Right cardiac atrium (tissue), 5 donors: ENCODE results near the gene ATP1A1. TPM values are rescaled to one million over a fixed set of nuclear protein-coding genes. Genes with fewer than 3 reads are reported as not detected.

Experiments
- ATAC-seq, 2 donors: fragments of 200-7000 bp; cut with Tn5 transposase; one replicate each; pipeline versions ENCODE4 v1.8.0 to v1.9.1; 2020; ENCODE audit warnings: moderate library complexity in 2 of 2, mild to moderate bottlenecking in 1 of 2
- DNase-seq, 3 donors: peaks; one replicate each; pipeline ENCODE4 v3.0.0-alpha.2; 2020
- H3K27ac ChIP-seq: one replicate; pipeline ENCODE4 v1.5.1; 2013; ENCODE audit warnings: mild to moderate bottlenecking, low read length, control low read depth, moderate library complexity
- H3K27me3 ChIP-seq: one replicate; pipeline ENCODE4 v1.6.1; 2013; ENCODE audit not compliant: control insufficient read depth, insufficient read depth
- H3K4me1 ChIP-seq: one replicate; pipeline ENCODE4 v1.6.1; 2013; ENCODE audit warnings: low read length; ENCODE audit not compliant: control insufficient read depth, insufficient read depth
- H3K4me3 ChIP-seq: one replicate; pipeline ENCODE4 v1.5.1; 2013; ENCODE audit warnings: low read length, control low read depth
- H3K9me3 ChIP-seq: one replicate; pipeline ENCODE4 v1.6.1; 2013; ENCODE audit warnings: low read length; ENCODE audit not compliant: control insufficient read depth
- WGBS: extraction: QIAGEN DNeasy Blood & Tissue Kit; methylation state at CpG from one replicate; pipeline ENCODE4 v1.1.7; 2013; 5-methylcytosine and 5-hydroxymethylcytosine counted together
- intact Hi-C, 4 donors: fragments of 100-400 bp; cut with DNase I; formaldehyde crosslinking; loops; one replicate each; pipeline versions ENCODE4 v1.11.0 to v1.14.0; 2022 to 2023
- long read RNA-seq, 4 donors: library from polyadenylated mRNA; unstranded; transcript quantifications; one replicate each; pipeline ENCODE4 v2.0.0, GENCODE V29; 2020 to 2021
- polyA plus RNA-seq: library from polyadenylated mRNA; stranded (reverse); fragments of 200-250 nt; gene quantifications from one replicate; pipeline ENCODE4 v1.2.3, GENCODE V29; 2013
- total RNA-seq, 4 donors: library from RNA; stranded (reverse); fragmentation: NEBNext Ultra II Directional; extraction: Animal tissue kit (Norgen Biotek cat#: 25700); gene quantifications; one replicate each; pipeline ENCODE4 v1.2.1, GENCODE V29; 2021
- donor health status: healthy with polysubstance abuse.
- donor health status: DM: no; HTN: yes; CAD: no.
- donor health status: DM: no; HTN: no; CAD: no.
- donor health status: DM: no; HTN: yes; CAD: no; lungs with severe emphysema.
- donor health status: DM: yes; HTN: yes; CAD: no.

Gene ATP1A1
- total RNA-seq (100 to 1,000 TPM; 166 to 326 (median 226) TPM), polyA plus RNA-seq (155 TPM)
- long read RNA-seq, donor 1, transcript ATP1A1-201 (23 exons, 3,654 nt): major isoform, 114 of 176 reads
- long read RNA-seq, donor 1, partial matches to known transcripts: 51 of 176 reads
- long read RNA-seq, donor 1, other reads (novel, unspliced or antisense): 9 of 176 reads
- long read RNA-seq, donor 2, transcript ATP1A1-201 (23 exons, 3,654 nt): major isoform, 87 of 110 reads
- long read RNA-seq, donor 2, partial matches to known transcripts: 16 of 110 reads
- long read RNA-seq, donor 2, other reads (novel, unspliced or antisense): 7 of 110 reads
- long read RNA-seq, donor 3, transcript ATP1A1-201 (23 exons, 3,654 nt): major isoform, 326 of 438 reads
- long read RNA-seq, donor 3, partial matches to known transcripts: 91 of 438 reads
- long read RNA-seq, donor 3, other reads (novel, unspliced or antisense): 17 of 438 reads
- long read RNA-seq, donor 4, transcript ATP1A1-201 (23 exons, 3,654 nt): major isoform, 59 of 70 reads
- long read RNA-seq, donor 4, partial matches to known transcripts: 8 of 70 reads
- long read RNA-seq, donor 4, other reads (novel, unspliced or antisense): 2 of 70 reads

- H3K4me3 ChIP-seq: peak within 1 kb of the TSS; percentile 94
- intact Hi-C loops: loop anchor here in 2 of 4 donors (10.0 kb wide), 2 partner anchors 208 to 218 kb away; no protein-coding TSS in a partner anchor
- H3K9me3 ChIP-seq: no peaks in the 10 kb centered on the region
- DNase-seq (peak; percentile 98 to 99 (median 99)), ATAC-seq (peak; percentile 84 to 89)
- under 1% methylated on average over 78 of the region's 78 CpGs for WGBS
- H3K4me1 ChIP-seq: peaks cover 6% of the 10 kb centered on the region
- H3K27ac ChIP-seq: peak within 1 kb of the TSS; percentile 98
- no peaks in the 10 kb centered on the region for H3K27me3 ChIP-seq
Observed at GRCh38 chr1:116372651-116373430, at the start of gene ATP1A1. ATP1A1 (plus strand) TSS chr1:116373244; CDS start chr1:116373512, 268 bp downstream.

GRCh38 chr1:116323491-116323890, 49.6 kb upstream of the ATP1A1 start:
- peaks cover 3% of the 10 kb centered on the region for H3K4me1 ChIP-seq
- no peaks in the 10 kb centered on the region for H3K9me3 ChIP-seq
- no peak overlapping the region for H3K27ac ChIP-seq
- intact Hi-C loops: no loop called here
- ATAC-seq: no peak
- no peaks in the 10 kb centered on the region for H3K27me3 ChIP-seq
- 68% methylated on average over 2 of the region's 2 CpGs for WGBS
- DNase-seq: no peak
- no peak overlapping the region for H3K4me3 ChIP-seq

- no peak for DNase-seq
- no peak for ATAC-seq
- H3K9me3 ChIP-seq: no peaks in the 10 kb centered on the region
- 84% methylated on average over 3 of the region's 3 CpGs for WGBS
- peaks cover 3% of the 10 kb centered on the region for H3K4me1 ChIP-seq
- no peak overlapping the region for H3K27ac ChIP-seq
- no peak overlapping the region for H3K4me3 ChIP-seq
- no peaks in the 10 kb centered on the region for H3K27me3 ChIP-seq
- intact Hi-C loops: no loop called here
Observed at GRCh38 chr1:116324411-116324810, 48.6 kb upstream of the ATP1A1 start.

- 80% methylated on average over 2 of the region's 2 CpGs for WGBS
- intact Hi-C loops: no loop called here
- H3K4me1 ChIP-seq: peaks cover 3% of the 10 kb centered on the region
Observed at GRCh38 chr1:116325104-116325503, 47.9 kb upstream of the ATP1A1 start.

DNA sequence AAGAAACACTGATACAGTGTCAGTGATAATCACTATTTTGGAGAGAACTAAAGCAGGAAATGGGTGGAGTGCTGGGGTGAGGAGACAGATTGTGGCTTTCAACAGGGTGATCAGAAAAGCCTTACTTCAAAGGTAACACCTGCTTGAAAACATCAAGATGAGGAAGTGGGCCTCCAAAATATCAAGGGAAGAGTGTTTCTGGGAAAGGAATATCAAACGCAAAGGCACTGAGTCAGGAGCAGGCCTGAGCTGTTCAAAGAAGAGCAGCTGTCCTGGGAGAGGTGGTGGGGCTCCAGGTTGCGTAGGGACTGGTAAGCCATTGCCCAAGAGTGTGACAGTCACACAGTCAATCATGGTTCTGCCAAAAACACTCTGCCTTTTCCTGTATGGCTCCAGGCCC, 47.1 kb upstream of the ATP1A1 start:
- Histone ChIP-seq H3K9me3 (no peaks in the 10 kb centered on the region), H3K27me3 (no peaks in the 10 kb centered on the region), H3K27ac (no peak overlapping the region), H3K4me1 (peaks cover 3% of the 10 kb centered on the region), H3K4me3 (no peak overlapping the region)
- DNase-seq: no peak
- 80% methylated on average over 2 of the region's 2 CpGs for WGBS
- intact Hi-C loops: no loop called here
- no peak for ATAC-seq

More at GRCh38 chr1:116325104-116325503, 47.9 kb upstream of the ATP1A1 start:
- no peaks in the 10 kb centered on the region for H3K9me3 ChIP-seq
- ATAC-seq (no peak), DNase-seq (no peak)
- no peaks in the 10 kb centered on the region for H3K27me3 ChIP-seq
- no peak overlapping the region for H3K27ac ChIP-seq
- H3K4me3 ChIP-seq: no peak overlapping the region

GRCh38 chr1:116326486-116326885, 46.6 kb upstream of the ATP1A1 start:
- DNase-seq: no peak
- H3K4me3 ChIP-seq: no peak overlapping the region
- no peak for ATAC-seq
- no peak overlapping the region for H3K27ac ChIP-seq
- H3K9me3 ChIP-seq: no peaks in the 10 kb centered on the region
- H3K4me1 ChIP-seq: peaks cover 3% of the 10 kb centered on the region
- WGBS: 93% methylated on average over 1 of the region's 1 CpG
- intact Hi-C loops: no loop called here
- no peaks in the 10 kb centered on the region for H3K27me3 ChIP-seq

- Histone ChIP-seq H3K27ac (no peak overlapping the region), H3K27me3 (no peaks in the 10 kb centered on the region), H3K4me3 (no peak overlapping the region), H3K4me1 (peaks cover 3% of the 10 kb centered on the region), H3K9me3 (no peaks in the 10 kb centered on the region)
- ATAC-seq: no peak
- no peak for DNase-seq
- 85% methylated on average over 2 of the region's 2 CpGs for WGBS
- intact Hi-C loops: no loop called here
Observed at GRCh38 chr1:116328671-116329070, 44.4 kb upstream of the ATP1A1 start.

GRCh38 chr1:116329524-116330341, 43.3 kb upstream of the ATP1A1 start:
- ATAC-seq (no peak), DNase-seq (no peak)
- Histone ChIP-seq H3K9me3 (no peaks in the 10 kb centered on the region), H3K4me1 (peaks cover 4% of the 10 kb centered on the region), H3K4me3 (no peak overlapping the region), H3K27ac (no peak overlapping the region), H3K27me3 (no peaks in the 10 kb centered on the region)
- intact Hi-C loops: no loop called here
- WGBS: 67% methylated on average over 9 of the region's 9 CpGs

DNA sequence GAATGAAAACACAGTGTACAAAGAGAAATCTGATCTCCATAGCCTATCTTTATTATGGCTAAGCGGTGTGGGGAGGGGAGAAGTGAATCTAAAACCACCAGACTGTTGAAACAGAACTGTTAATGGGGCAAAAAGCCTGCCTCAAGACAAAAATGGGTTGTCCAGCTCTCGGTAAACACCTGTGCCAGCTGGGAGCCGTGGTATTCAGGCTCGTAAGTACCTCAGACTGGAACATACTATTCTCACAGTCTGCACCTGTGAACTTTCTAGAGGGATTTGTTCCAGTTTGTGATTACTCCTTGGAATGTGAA, 42.7 kb upstream of the ATP1A1 start:
- DNase-seq: no peak
- Histone ChIP-seq H3K9me3 (no peaks in the 10 kb centered on the region), H3K27ac (no peak overlapping the region), H3K27me3 (no peaks in the 10 kb centered on the region), H3K4me3 (no peak overlapping the region), H3K4me1 (peaks cover 3% of the 10 kb centered on the region)
- no peak for ATAC-seq
- intact Hi-C loops: no loop called here
- WGBS: 78% methylated on average over 4 of the region's 4 CpGs

- Histone ChIP-seq H3K27me3 (no peaks in the 10 kb centered on the region), H3K4me1 (peaks cover 3% of the 10 kb centered on the region), H3K9me3 (no peaks in the 10 kb centered on the region), H3K27ac (no peak overlapping the region), H3K4me3 (no peak overlapping the region)
- DNase-seq (no peak), ATAC-seq (no peak)
- intact Hi-C loops: no loop called here
Observed at GRCh38 chr1:116330846-116331245, 42.2 kb upstream of the ATP1A1 start.
